Mammary microvascular endothelial cell (primary cell): ENCODE measurements around the gene SPTLC3. TPM values are rescaled to one million over a fixed set of nuclear protein-coding genes. Genes with fewer than 3 reads are reported as not detected.

Experiments used
- total RNA-seq: library from RNA; depleted of rRNA; stranded (reverse); fragments of >200 nt; gene quantifications from 2 replicates; pipeline ENCODE4 v1.2.3, GENCODE V29; 2015

The SPTLC3 gene
- 0.33 and 0.89 TPM in 2 replicates for total RNA-seq

GRCh38 chr20:13008761-13009681 lies at the start of gene SPTLC3:
TSS of gene SPTLC3 (plus strand) at chr20:13008972. CDS start at chr20:13009268, 296 bp downstream.

Other genes with a start within 250 kb of the SPTLC3 start
- 3.6 and 4.3 TPM in 2 replicates for gene ISM1, start 212.3 kb downstream of the SPTLC3 start, total RNA-seq